Lower leg skin (tissue), 3 donors: ENCODE measurements around the gene HOMER2.

ENCODE experiments used
- CTCF ChIP-seq, 3 donors: fragments of 450-650 bp; IDR thresholded peaks; one replicate each; pipeline ENCODE4 v1.5.1; 2016; ENCODE audit warnings: antibody characterized with exemption in 3 of 3, mild to moderate bottlenecking in 3 of 3, moderate library complexity in 2 of 3
- POLR2A ChIP-seq, 2 donors: fragments of 450-650 bp; IDR thresholded peaks; one replicate each; pipeline ENCODE4 v1.6.1; 2016 to 2017; ENCODE audit warnings: antibody characterized with exemption in 2 of 2, mild to moderate bottlenecking in 1 of 2, moderate library complexity in 1 of 2

GRCh38 chr15:82985688-82986441 lies 33.3 kb upstream of the HOMER2 start, which contains the start of gene RAMAC:
- no peak for TF ChIP-seq CTCF (IDR thresholded peaks at IDR 0.05)
- peak in 1 of 2 donors; percentile 8 for TF ChIP-seq POLR2A (IDR thresholded peaks at IDR 0.05)
